ENCODE measurements around the gene IGF2R. TPM values are rescaled to one million over a fixed set of nuclear protein-coding genes. Genes with fewer than 3 reads are reported as not detected.

The IGF2R gene
- total RNA-seq, 1 experiment from 2014 or later, result 92.2 TPM

DNA sequence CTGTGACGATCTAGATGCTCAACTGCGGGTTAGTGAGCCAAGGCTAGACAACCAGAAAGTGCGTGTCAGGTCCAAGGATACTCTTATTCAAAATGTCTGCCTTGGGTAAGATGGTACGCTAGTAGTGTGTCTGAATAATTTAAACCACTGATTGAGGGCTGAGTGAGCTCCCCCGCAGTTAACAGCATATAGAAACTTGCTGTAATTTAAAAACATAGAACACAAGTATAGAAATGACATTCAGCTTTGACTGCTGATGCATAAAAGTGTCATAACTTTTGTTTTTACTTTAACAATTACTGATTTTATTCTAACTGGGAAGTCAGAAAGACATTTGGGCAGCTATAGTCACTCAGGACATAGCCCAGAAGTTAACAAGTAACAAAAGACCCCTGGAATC lies 107.1 kb downstream of the IGF2R start:
- intact Hi-C loops (cut with micrococcal nuclease; ENCODE audit: unreplicated experiment), result no loop called here
- Mint-ChIP-seq H3K4me1 (ENCODE audit: low read depth, unreplicated experiment) (no peaks in the 10 kb centered on the region), H3K27me3 (ENCODE audit: insufficient read depth, unreplicated experiment) (no peaks in the 10 kb centered on the region), H3K4me3 (ENCODE audit: unreplicated experiment) (no peak overlapping the region), H3K36me3 (ENCODE audit: insufficient read depth, unreplicated experiment) (peaks cover 72% of the 10 kb centered on the region), H3K9me3 (ENCODE audit: unreplicated experiment) (peaks cover 9% of the 10 kb centered on the region), H3K27ac (ENCODE audit: unreplicated experiment) (no peak overlapping the region)
- Histone ChIP-seq H3K4me1 (no peaks in the 10 kb centered on the region), H3K36me3 (ENCODE audit: control insufficient read depth, insufficient read depth, low read length) (peaks cover 8% of the 10 kb centered on the region), H3K4me3 (ENCODE audit: low read depth, low read length) (no peak overlapping the region), H3K9me3 (no peaks in the 10 kb centered on the region), H3K27me3 (replicated peaks; ENCODE audit: control insufficient read depth, insufficient read depth, low read length) (no peaks in the 10 kb centered on the region)
- DNase-seq, result no peak
- TF ChIP-seq CTCF (IDR thresholded peaks at IDR 0.05; ENCODE audit: insufficient read depth in 1 of 2, low read depth in 1 of 2, low read length in 1 of 2, severe bottlenecking in 1 of 2, unreplicated experiment in 1 of 2), result no peak
- POLR2A ChIA-PET, result no interaction called here
- CTCF ChIA-PET, result no interaction called here
- BruUV-seq (replicated peaks), result no TSS peak

DNA sequence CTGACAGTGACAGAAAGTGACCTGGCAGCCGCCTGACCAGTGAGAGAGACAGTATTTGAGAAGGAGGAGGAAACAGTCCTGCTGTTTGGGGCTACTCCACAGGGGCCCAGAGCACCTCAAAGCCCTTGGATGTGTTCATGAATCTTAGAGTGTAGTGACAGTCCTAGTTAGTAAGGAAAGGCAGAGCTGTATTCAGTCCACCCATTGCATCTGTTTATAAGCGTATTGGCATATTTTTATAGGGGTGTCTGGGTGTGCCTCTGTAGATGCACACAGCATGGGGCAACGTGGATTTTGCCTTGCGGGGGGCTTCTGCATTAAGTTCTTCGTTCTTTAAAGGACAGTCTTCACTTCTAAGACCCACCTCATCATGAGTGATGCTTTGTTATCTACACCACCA lies 108.1 kb downstream of the IGF2R start:
- intact Hi-C loops (cut with micrococcal nuclease; ENCODE audit: unreplicated experiment), result no loop called here
- TF ChIP-seq CTCF (IDR thresholded peaks at IDR 0.05; ENCODE audit: insufficient read depth in 1 of 2, low read depth in 1 of 2, low read length in 1 of 2, severe bottlenecking in 1 of 2, unreplicated experiment in 1 of 2), result no peak
- Histone ChIP-seq H3K36me3 (ENCODE audit: control insufficient read depth, insufficient read depth, low read length) (peaks cover 8% of the 10 kb centered on the region), H3K4me3 (ENCODE audit: low read depth, low read length) (no peak overlapping the region), H3K4me1 (no peaks in the 10 kb centered on the region), H3K27me3 (replicated peaks; ENCODE audit: control insufficient read depth, insufficient read depth, low read length) (no peaks in the 10 kb centered on the region), H3K9me3 (no peaks in the 10 kb centered on the region)
- Mint-ChIP-seq H3K27me3 (ENCODE audit: insufficient read depth, unreplicated experiment) (no peaks in the 10 kb centered on the region), H3K9me3 (ENCODE audit: unreplicated experiment) (peaks cover 9% of the 10 kb centered on the region), H3K36me3 (ENCODE audit: insufficient read depth, unreplicated experiment) (peaks cover 81% of the 10 kb centered on the region), H3K27ac (ENCODE audit: unreplicated experiment) (no peak overlapping the region), H3K4me1 (ENCODE audit: low read depth, unreplicated experiment) (no peaks in the 10 kb centered on the region), H3K4me3 (ENCODE audit: unreplicated experiment) (no peak overlapping the region)
- no TSS peak for BruUV-seq (replicated peaks)
- CTCF ChIA-PET, result no interaction called here
- DNase-seq, result no peak
- POLR2A ChIA-PET, result no interaction called here

- peaks cover 8% of the 10 kb centered on the region for H3K36me3 ChIP-seq (ENCODE audit: control insufficient read depth, insufficient read depth, low read length)
- CTCF ChIA-PET, result no interaction called here
Observed at GRCh38 chr6:160077526-160077925, 108.6 kb downstream of the IGF2R start.

More at GRCh38 chr6:160077526-160077925, 108.6 kb downstream of the IGF2R start:
- Histone ChIP-seq H3K4me1 (no peaks in the 10 kb centered on the region), H3K27me3 (replicated peaks; ENCODE audit: control insufficient read depth, insufficient read depth, low read length) (no peaks in the 10 kb centered on the region), H3K9me3 (no peaks in the 10 kb centered on the region), H3K4me3 (ENCODE audit: low read depth, low read length) (no peak overlapping the region)
- TF ChIP-seq CTCF (IDR thresholded peaks at IDR 0.05; ENCODE audit: insufficient read depth in 1 of 2, low read depth in 1 of 2, low read length in 1 of 2, severe bottlenecking in 1 of 2, unreplicated experiment in 1 of 2), result no peak
- POLR2A ChIA-PET, result no interaction called here
- no peak overlapping the region for H3K4me3 Mint-ChIP-seq (ENCODE audit: unreplicated experiment)
- peaks cover 79% of the 10 kb centered on the region for H3K36me3 Mint-ChIP-seq (ENCODE audit: insufficient read depth, unreplicated experiment)
- no peak for DNase-seq
- no TSS peak for BruUV-seq (replicated peaks)
- no peaks in the 10 kb centered on the region for H3K4me1 Mint-ChIP-seq (ENCODE audit: low read depth, unreplicated experiment)
- intact Hi-C loops (cut with micrococcal nuclease; ENCODE audit: unreplicated experiment), result no loop called here
- H3K9me3 Mint-ChIP-seq (ENCODE audit: unreplicated experiment), result peaks cover 9% of the 10 kb centered on the region
- no peak overlapping the region for H3K27ac Mint-ChIP-seq (ENCODE audit: unreplicated experiment)
- H3K27me3 Mint-ChIP-seq (ENCODE audit: insufficient read depth, unreplicated experiment), result no peaks in the 10 kb centered on the region
